ENCODE results near the gene TGM2.

TGM2 gene

GRCh38 chr20:38164624-38165088, 414 bp downstream of the TGM2 start:
- Histone ChIP-seq H3K27ac (ENCODE audit: extremely low read depth, low read depth, low read length) (no peak overlapping the region), H3K9me3 (ENCODE audit: control insufficient read depth, insufficient read depth, low read depth, low read length) (no peaks in the 10 kb centered on the region), H3K4me3 (ENCODE audit: low read depth, low read length) (peak overlapping the region; percentile 32), H3K36me3 (ENCODE audit: control insufficient read depth in 2 of 2, insufficient read depth in 1 of 2, low read length in 2 of 2) (no peaks in the 10 kb centered on the region), H3K4me1 (ENCODE audit: control insufficient read depth, insufficient read depth, low read length) (no peaks in the 10 kb centered on the region)
- TF ChIP-seq ZNF354C (tag by site-specific recombination; IDR thresholded peaks at IDR 0.05; ENCODE audit: borderline replicate concordance, low read depth) (no peak), ZBTB26 (tag by site-specific recombination; optimal IDR thresholded peaks at IDR 0.05) (no peak), ZNF791 (tag by site-specific recombination; IDR thresholded peaks at IDR 0.05) (no peak), SCRT1 (tag by site-specific recombination; IDR thresholded peaks at IDR 0.05; ENCODE audit: borderline replicate concordance) (peak; percentile 42; the same call in 1 of the 2 replicates), ZNF747 (tag by site-specific recombination; IDR thresholded peaks at IDR 0.05) (no peak), ZNF362 (tag by site-specific recombination; IDR thresholded peaks at IDR 0.05) (no peak)
- ChIA-PET POLR2A (interaction anchor here (1.5 kb wide), 1 partner anchor 92 kb away, joined by 3 read pairs; no protein-coding TSS in a partner anchor), CTCF (interaction anchor here (0.6 to 4.9 kb wide), 19 partner anchors 8 to 1744 kb away, joined by 3 to 49 read pairs (median 4); no protein-coding TSS in a partner anchor)

GRCh38 chr20:38164069-38164468, 1.0 kb downstream of the TGM2 start:
- no peak for TF ChIP-seq PATZ1 (tag by site-specific recombination; IDR thresholded peaks at IDR 0.05)
- TF ChIP-seq ATF2 (tag by site-specific recombination; IDR thresholded peaks at IDR 0.05; ENCODE audit: low read depth), result no peak
- TF ChIP-seq HOXA7 (CRISPR knock-in tag; IDR thresholded peaks at IDR 0.05; ENCODE audit: borderline replicate concordance), result no peak
- no peak for TF ChIP-seq ZBTB6 (tag by site-specific recombination; IDR thresholded peaks at IDR 0.05)
- no peak for TF ChIP-seq KLF16 (tag by site-specific recombination; IDR thresholded peaks at IDR 0.05)
- no peak for TF ChIP-seq GLIS2 (tag by site-specific recombination; IDR thresholded peaks at IDR 0.05)
- no peak for TF ChIP-seq ZNF211 (tag by site-specific recombination; IDR thresholded peaks at IDR 0.05; ENCODE audit: low read depth)
- no peak for TF ChIP-seq GFI1B (tag by site-specific recombination; IDR thresholded peaks at IDR 0.05)
- TF ChIP-seq SETDB1 (IDR thresholded peaks at IDR 0.05; ENCODE audit: insufficient read length, low read length), result no peak
- TF ChIP-seq ZNF202 (tag by site-specific recombination; IDR thresholded peaks at IDR 0.05; ENCODE audit: borderline replicate concordance), result no peak
- CTCF ChIA-PET, result interaction anchor here (0.6 to 4.9 kb wide), 17 partner anchors 9 to 1745 kb away, joined by 3 to 49 read pairs (median 5); no protein-coding TSS in a partner anchor
- Histone ChIP-seq H3K36me3 (ENCODE audit: control insufficient read depth in 2 of 2, insufficient read depth in 1 of 2, low read length in 2 of 2) (no peaks in the 10 kb centered on the region), H3K4me3 (ENCODE audit: low read depth, low read length) (no peak overlapping the region), H3K27ac (ENCODE audit: extremely low read depth, low read depth, low read length) (no peak overlapping the region), H3K9me3 (ENCODE audit: control insufficient read depth, insufficient read depth, low read depth, low read length) (no peaks in the 10 kb centered on the region), H3K4me1 (ENCODE audit: control insufficient read depth, insufficient read depth, low read length) (no peaks in the 10 kb centered on the region)
- POLR2A ChIA-PET, result interaction anchor here (1.5 kb wide), 1 partner anchor 91 kb away, joined by 3 read pairs; no protein-coding TSS in a partner anchor
